OCI-LY3 (cell line): ENCODE data around the gene TMCC2.

Source experiments
- H2AFZ ChIP-seq: fragments of 200-600, 300-600 bp; shearing (Covaris generic); 2 replicates; pipeline ENCODE4 v1.6.0; 2014; ENCODE audit warnings: antibody characterized with exemption, low read depth, low read length
- H3K27ac ChIP-seq: fragments of 200-600, 300-600 bp; sonication (generic); 2 replicates; pipeline ENCODE4 v1.5.1; 2014; ENCODE audit warnings: mild to moderate bottlenecking, low read length, moderate library complexity, mixed read lengths
- H3K27me3 ChIP-seq: fragments of 200-600, 300-600 bp; sonication (generic); 2 replicates; pipeline ENCODE4 v1.6.1; 2014; ENCODE audit warnings: low read depth, low read length, mixed read lengths
- H3K36me3 ChIP-seq: fragments of 200-600, 300-600 bp; sonication (generic); replicated peaks from 2 replicates; pipeline ENCODE3; 2014; ENCODE audit warnings: low read depth, low read length, mixed read lengths
- H3K4me1 ChIP-seq: fragments of 300-600, 200-600 bp; sonication (generic); 2 replicates; pipeline ENCODE4 v1.6.1; 2014; ENCODE audit warnings: low read length, mixed read lengths
- H3K4me2 ChIP-seq: fragments of 200-600, 300-600 bp; sonication (generic); 2 replicates; pipeline ENCODE4 v1.6.1; 2014; ENCODE audit warnings: low read length, mixed read lengths
- H3K4me3 ChIP-seq: fragments of 300-600, 200-600 bp; sonication (generic); 2 replicates; pipeline ENCODE4 v1.5.1; 2014; ENCODE audit warnings: antibody characterized with exemption, mild to moderate bottlenecking, low read length, moderate library complexity
- H3K79me2 ChIP-seq: fragments of 300-600, 200-600 bp; shearing (Covaris generic); 2 replicates; pipeline ENCODE4 v1.6.1; 2014; ENCODE audit warnings: mild to moderate bottlenecking, low read length, mixed read lengths
- H3K9ac ChIP-seq: fragments of 300-600, 200-600 bp; shearing (Covaris generic); 2 replicates; pipeline ENCODE4 v1.6.0; 2014; ENCODE audit warnings: mild to moderate bottlenecking, low read length, moderate library complexity
- H3K9me3 ChIP-seq: fragments of 200-600, 300-600 bp; shearing (Covaris generic); 2 replicates; pipeline ENCODE4 v1.6.1; 2014; ENCODE audit warnings: low read length, mixed read lengths; ENCODE audit not compliant: insufficient read depth
- H4K20me1 ChIP-seq: fragments of 200-600, 300-600 bp; sonication (generic); 2 replicates; pipeline ENCODE4 v1.6.1; 2016; ENCODE audit warnings: low read length, mixed read lengths; ENCODE audit not compliant: insufficient read depth
- CTCF ChIP-seq: fragments of 200-600, 300-600 bp; sonication (generic); IDR thresholded peaks from 2 replicates; pipeline ENCODE4 v1.5.1; 2014; ENCODE audit warnings: antibody characterized with exemption, low read length, low read depth
- EZH2phosphoT487 ChIP-seq: fragments of 200-600 bp; shearing (Covaris generic); IDR thresholded peaks from 2 replicates; pipeline ENCODE4 v1.6.1; 2018; ENCODE audit warnings: antibody characterized with exemption, mixed run types, low read depth

The TMCC2 gene

GRCh38 chr1:205188596-205188995 is 39.1 kb upstream of the TMCC2 start:
- H3K36me3 ChIP-seq: peaks cover 11% of the 10 kb centered on the region
- H3K4me3 ChIP-seq: no peak overlapping the region
- H3K9ac ChIP-seq: no peak overlapping the region
- H3K27ac ChIP-seq: no peak overlapping the region
- no peak overlapping the region for H3K4me2 ChIP-seq
- TF ChIP-seq CTCF: no peak
- TF ChIP-seq EZH2phosphoT487: no peak
- peaks cover 23% of the 10 kb centered on the region; the same call in 1 of the 2 replicates for H3K79me2 ChIP-seq
- H3K9me3 ChIP-seq: no peaks in the 10 kb centered on the region
- no peaks in the 10 kb centered on the region for H3K27me3 ChIP-seq
- peaks cover 37% of the 10 kb centered on the region for H4K20me1 ChIP-seq
- H3K4me1 ChIP-seq: peaks cover 7% of the 10 kb centered on the region
- H2AFZ ChIP-seq: no peak overlapping the region

GRCh38 chr1:205189131-205189530 is 38.6 kb upstream of the TMCC2 start:
- Histone ChIP-seq H3K9me3 (no peaks in the 10 kb centered on the region), H2AFZ (no peak overlapping the region), H3K4me2 (no peak overlapping the region), H3K9ac (no peak overlapping the region), H3K27me3 (no peaks in the 10 kb centered on the region), H4K20me1 (peaks cover 41% of the 10 kb centered on the region), H3K4me1 (peaks cover 7% of the 10 kb centered on the region), H3K27ac (no peak overlapping the region), H3K79me2 (peaks cover 23% of the 10 kb centered on the region), H3K36me3 (peaks cover 11% of the 10 kb centered on the region), H3K4me3 (no peak overlapping the region)
- TF ChIP-seq EZH2phosphoT487 (no peak), CTCF (no peak)

GRCh38 chr1:205190845-205191577 is 36.7 kb upstream of the TMCC2 start:
- Histone ChIP-seq H3K4me3 (no peak overlapping the region), H3K36me3 (peaks cover 6% of the 10 kb centered on the region), H2AFZ (no peak overlapping the region), H3K4me1 (peaks cover 7% of the 10 kb centered on the region), H4K20me1 (peaks cover 41% of the 10 kb centered on the region), H3K27ac (no peak overlapping the region), H3K9me3 (no peaks in the 10 kb centered on the region), H3K27me3 (no peaks in the 10 kb centered on the region), H3K79me2 (peaks cover 23% of the 10 kb centered on the region), H3K4me2 (no peak overlapping the region), H3K9ac (no peak overlapping the region)
- TF ChIP-seq CTCF: no peak
- TF ChIP-seq EZH2phosphoT487: no peak

- Histone ChIP-seq H3K9ac (no peak overlapping the region), H3K79me2 (peaks cover 23% of the 10 kb centered on the region), H3K4me3 (no peak overlapping the region), H3K36me3 (peaks cover 3% of the 10 kb centered on the region), H3K9me3 (no peaks in the 10 kb centered on the region), H3K27me3 (no peaks in the 10 kb centered on the region), H3K4me1 (peaks cover 7% of the 10 kb centered on the region), H4K20me1 (peaks cover 39% of the 10 kb centered on the region; the same call in 1 of the 2 replicates), H3K27ac (no peak overlapping the region), H3K4me2 (no peak overlapping the region), H2AFZ (no peak overlapping the region)
- TF ChIP-seq EZH2phosphoT487 (no peak), CTCF (no peak)
These were observed 36.1 kb upstream of the TMCC2 start for GRCh38 chr1:205191622-205192021.
